H9 (cell line): ENCODE measurements around the gene EEF1A1. TPM values are rescaled to one million over a fixed set of nuclear protein-coding genes. Genes with fewer than 3 reads are reported as not detected.

ENCODE experiments used
- DNase-seq: peaks from one replicate; pipeline ENCODE4 v3.0.0-alpha.2; 2017
- H2AFZ ChIP-seq: one replicate; pipeline ENCODE4 v1.6.1; 2013; ENCODE audit warnings: mild to moderate bottlenecking, low read length, control low read depth, moderate library complexity
- H2AK5ac ChIP-seq: 2 replicates; pipeline ENCODE4 v1.6.1; 2013; ENCODE audit warnings: low read length, control low read depth, mixed read lengths; ENCODE audit not compliant: insufficient read length
- H2BK120ac ChIP-seq: one replicate; pipeline ENCODE4 v1.6.1; 2013; ENCODE audit warnings: low read depth, mild to moderate bottlenecking, low read length, control low read depth, inconsistent platforms; ENCODE audit not compliant: poor library complexity, severe bottlenecking
- H2BK12ac ChIP-seq: 2 replicates; pipeline ENCODE4 v1.6.1; 2013; ENCODE audit warnings: low read length, control low read depth, mixed read lengths, low read depth; ENCODE audit not compliant: insufficient read length
- H2BK15ac ChIP-seq: 2 replicates; pipeline ENCODE4 v1.6.1; 2013; ENCODE audit warnings: low read depth, low read length, control low read depth
- H2BK20ac ChIP-seq: one replicate; pipeline ENCODE4 v1.6.1; 2013; ENCODE audit warnings: low read depth, mild to moderate bottlenecking, low read length, control low read depth, inconsistent platforms; ENCODE audit not compliant: poor library complexity, severe bottlenecking
- H2BK5ac ChIP-seq: 2 replicates; pipeline ENCODE4 v1.6.1; 2013; ENCODE audit warnings: low read length, control low read depth, mixed read lengths; ENCODE audit not compliant: insufficient read length
- H3K14ac ChIP-seq: 2 replicates; pipeline ENCODE4 v1.6.1; 2013; ENCODE audit warnings: low read length, control low read depth; ENCODE audit not compliant: insufficient read depth
- H3K18ac ChIP-seq: 2 replicates; pipeline ENCODE4 v1.6.1; 2013; ENCODE audit warnings: low read depth, mild to moderate bottlenecking, mixed read lengths, low read length, control low read depth; ENCODE audit not compliant: insufficient read length
- H3K23ac ChIP-seq: 2 replicates; pipeline ENCODE4 v1.6.1; 2013; ENCODE audit warnings: low read length, control low read depth, mixed read lengths, low read depth; ENCODE audit not compliant: insufficient read length
- H3K23me2 ChIP-seq: 2 replicates; pipeline ENCODE4 v1.6.1; 2013; ENCODE audit warnings: low read depth, mild to moderate bottlenecking, mixed read lengths, low read length, control low read depth; ENCODE audit not compliant: insufficient read length, poor library complexity, severe bottlenecking
- H3K27ac ChIP-seq: 2 replicates; pipeline ENCODE4 v1.5.1; 2013; ENCODE audit warnings: low read length, control low read depth, mixed read lengths, low read depth; ENCODE audit not compliant: insufficient read length
- H3K27me3 ChIP-seq: 2 replicates; pipeline ENCODE4 v1.6.1; 2013; ENCODE audit warnings: low read length, control low read depth, inconsistent platforms; ENCODE audit not compliant: insufficient read depth
- H3K4ac ChIP-seq: 2 replicates; pipeline ENCODE4 v1.6.1; 2013; ENCODE audit warnings: low read depth, mild to moderate bottlenecking, control low read depth, inconsistent platforms, low read length, moderate library complexity
- H3K4me1 ChIP-seq: 2 replicates; pipeline ENCODE4 v1.6.1; 2013; ENCODE audit warnings: low read length, control low read depth, inconsistent platforms; ENCODE audit not compliant: insufficient read depth
- H3K4me2 ChIP-seq: 2 replicates; pipeline ENCODE4 v1.6.1; 2013; ENCODE audit warnings: low read length, control low read depth, mixed read lengths; ENCODE audit not compliant: insufficient read length, insufficient read depth
- H3K56ac ChIP-seq: 2 replicates; pipeline ENCODE4 v1.6.1; 2013; ENCODE audit warnings: low read depth, mild to moderate bottlenecking, mixed read lengths, low read length, control low read depth; ENCODE audit not compliant: insufficient read length
- H3K79me1 ChIP-seq: 2 replicates; pipeline ENCODE4 v1.6.1; 2013; ENCODE audit warnings: low read depth, mild to moderate bottlenecking, moderate library complexity, low read length, control low read depth, inconsistent platforms; ENCODE audit not compliant: insufficient read depth, poor library complexity, severe bottlenecking
- H3K79me2 ChIP-seq: 2 replicates; pipeline ENCODE4 v1.6.1; 2013; ENCODE audit warnings: low read length, control low read depth, inconsistent platforms; ENCODE audit not compliant: insufficient read depth
- H3K9ac ChIP-seq: 2 replicates; pipeline ENCODE4 v1.6.1; 2013; ENCODE audit warnings: low read length, control low read depth, mixed read lengths; ENCODE audit not compliant: insufficient read length; ENCODE audit errors: extremely low read depth
- H3K9me3 ChIP-seq: one replicate; pipeline ENCODE4 v1.6.1; 2013; ENCODE audit warnings: low read depth, low read length, inconsistent platforms; ENCODE audit not compliant: control insufficient read depth
- H3T11ph ChIP-seq: one replicate; pipeline ENCODE4 v1.6.1; 2013; ENCODE audit warnings: mild to moderate bottlenecking, low read length, control low read depth, inconsistent platforms
- H4K20me1 ChIP-seq: one replicate; pipeline ENCODE4 v1.6.1; 2013; ENCODE audit not compliant: control insufficient read depth, insufficient read length, insufficient read depth
- H4K5ac ChIP-seq: 2 replicates; pipeline ENCODE4 v1.6.1; 2013; ENCODE audit warnings: low read depth, mild to moderate bottlenecking, mixed read lengths, low read length, control low read depth; ENCODE audit not compliant: insufficient read length
- H4K8ac ChIP-seq: replicated peaks from 2 replicates; pipeline ENCODE4 v1.6.1; 2013; ENCODE audit warnings: low read length, control low read depth, mixed read lengths, low read depth; ENCODE audit not compliant: insufficient read length
- H4K91ac ChIP-seq: 2 replicates; pipeline ENCODE4 v1.6.1; 2013; ENCODE audit warnings: low read depth, mild to moderate bottlenecking, moderate library complexity, mixed read lengths, low read length, control low read depth; ENCODE audit not compliant: insufficient read length
- H3K27ac Mint-ChIP-seq, 3 experiments: 2 replicates in 2 of 3; 3 replicates in 1 of 3; pipeline ENCODE4 v1.8.0; 2020 to 2021; ENCODE audit warnings: mixed read lengths in 3 of 3, mild to moderate bottlenecking in 1 of 3, moderate library complexity in 1 of 3
- H3K27me3 Mint-ChIP-seq: 2 replicates; pipeline ENCODE4 v1.8.0; 2021; ENCODE audit warnings: low read depth, mild to moderate bottlenecking, moderate library complexity, mixed read lengths
- H3K36me3 Mint-ChIP-seq, 3 experiments: 2 replicates in 2 of 3; 3 replicates in 1 of 3; pipeline ENCODE4 v1.8.0; 2020 to 2021; ENCODE audit warnings: low read depth in 3 of 3, mixed read lengths in 3 of 3; ENCODE audit not compliant: insufficient read depth in 1 of 3
- H3K4me1 Mint-ChIP-seq, 2 experiments: 2 replicates each; pipeline ENCODE4 v1.8.0; 2020; ENCODE audit warnings: mixed read lengths in 2 of 2
- H3K4me3 Mint-ChIP-seq, 2 experiments: 2 replicates in 1 of 2; 3 replicates in 1 of 2; pipeline ENCODE4 v1.8.0; 2020 to 2021; ENCODE audit warnings: mild to moderate bottlenecking in 2 of 2, mixed read lengths in 2 of 2, moderate library complexity in 1 of 2
- H3K9me3 Mint-ChIP-seq, 2 experiments: 2 replicates in 1 of 2; 3 replicates in 1 of 2; pipeline ENCODE4 v1.8.0; 2020; ENCODE audit warnings: mild to moderate bottlenecking in 2 of 2, mixed read lengths in 2 of 2, moderate library complexity in 1 of 2
- WGBS: extraction: QIAGEN DNeasy Blood & Tissue Kit; methylation state at CpG from one replicate; pipeline ENCODE4 v1.1.7; 2013; ENCODE audit warnings: missing lambda C conversion rate, low lambda C conversion rate, mixed read lengths; ENCODE audit not compliant: insufficient read length; ENCODE audit errors: extremely low coverage; 5-methylcytosine and 5-hydroxymethylcytosine counted together
- total RNA-seq: library from RNA; stranded (reverse); gene quantifications from 2 replicates; pipeline ENCODE4 v1.2.1, GENCODE V29; 2021
- TF ChIP-seq, protein P1 (sequence below): fragments of 200-600 bp; sonication (generic); conservative IDR thresholded peaks from 3 replicates; pipeline ENCODE4 v1.8.0; 2021; ENCODE audit warnings: antibody characterized with exemption, mild to moderate bottlenecking

The EEF1A1 gene
- total RNA-seq, 1 experiment from 2014 or later: 13,057 TPM

DNA sequence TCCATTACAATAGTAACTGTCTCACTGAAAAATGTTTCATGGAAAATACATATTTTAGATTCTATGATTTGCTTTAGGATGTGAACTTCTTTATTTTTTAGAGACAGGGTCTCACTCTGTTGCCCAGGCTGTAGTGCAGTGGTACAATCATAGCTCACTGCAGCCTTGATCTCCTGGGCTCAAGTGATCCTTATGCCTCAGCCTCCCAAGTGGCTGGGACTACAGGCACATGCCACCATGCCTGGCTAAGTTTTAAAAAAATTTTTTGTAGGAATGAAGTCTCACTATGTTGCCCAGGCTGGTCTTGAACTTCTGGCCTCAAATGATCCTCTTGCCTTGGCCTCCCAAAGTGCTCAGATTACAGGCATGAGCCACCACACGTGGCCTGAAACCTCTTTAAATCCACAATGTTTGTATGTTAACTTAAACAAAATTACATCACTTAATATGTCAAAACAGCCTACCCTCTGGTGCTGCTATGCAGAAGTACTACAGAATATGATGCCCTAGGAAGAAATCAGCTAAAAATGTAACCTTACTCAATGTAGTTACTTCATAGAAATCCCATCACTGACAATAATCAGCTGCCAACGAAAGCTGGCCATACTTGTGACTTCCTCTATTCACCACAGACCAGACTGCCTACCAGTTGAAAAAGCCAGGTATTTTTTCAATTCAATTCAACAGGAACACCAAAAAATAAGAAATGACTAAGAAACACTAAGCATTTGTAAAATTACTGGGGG lies 17.6 kb downstream of the EEF1A1 start:
- Histone ChIP-seq H3K14ac (no peak overlapping the region), H3K79me2 (no peaks in the 10 kb centered on the region), H2BK5ac (no peak overlapping the region), H2BK15ac (no peak overlapping the region), H3K79me1 (no peaks in the 10 kb centered on the region), H2BK120ac (no peak overlapping the region), H3K23ac (no peak overlapping the region), H4K91ac (no peak overlapping the region), H2AFZ (no peak overlapping the region), H4K8ac (no peak overlapping the region), H4K20me1 (no peaks in the 10 kb centered on the region), H3K56ac (no peak overlapping the region), H3K27me3 (no peaks in the 10 kb centered on the region), H2BK20ac (no peak overlapping the region), H3K4ac (no peak overlapping the region), H3K27ac (no peak overlapping the region), H3K18ac (no peak overlapping the region), H2AK5ac (no peak overlapping the region), H3K9me3 (no peaks in the 10 kb centered on the region), H3K23me2 (no peaks in the 10 kb centered on the region), H3K4me1 (no peaks in the 10 kb centered on the region), H3T11ph (no peak overlapping the region), H3K9ac (no peak overlapping the region), H3K4me2 (no peak overlapping the region), H2BK12ac (no peak overlapping the region), H4K5ac (no peak overlapping the region)
- Mint-ChIP-seq H3K9me3 (no peaks in the 10 kb centered on the region), H3K4me1 (no peaks in the 10 kb centered on the region), H3K4me3 (no peak overlapping the region), H3K27me3 (no peaks in the 10 kb centered on the region), H3K36me3 (peaks cover 5 to 42% (median 19%) of the 10 kb centered on the region in 3 experiments; a peak in 5 of 7 replicates), H3K27ac (no peak overlapping the region)
- no peak for DNase-seq
- WGBS: no CpG with 5 or more reads among the region's 2 CpGs
- TF ChIP-seq, protein P1, sequence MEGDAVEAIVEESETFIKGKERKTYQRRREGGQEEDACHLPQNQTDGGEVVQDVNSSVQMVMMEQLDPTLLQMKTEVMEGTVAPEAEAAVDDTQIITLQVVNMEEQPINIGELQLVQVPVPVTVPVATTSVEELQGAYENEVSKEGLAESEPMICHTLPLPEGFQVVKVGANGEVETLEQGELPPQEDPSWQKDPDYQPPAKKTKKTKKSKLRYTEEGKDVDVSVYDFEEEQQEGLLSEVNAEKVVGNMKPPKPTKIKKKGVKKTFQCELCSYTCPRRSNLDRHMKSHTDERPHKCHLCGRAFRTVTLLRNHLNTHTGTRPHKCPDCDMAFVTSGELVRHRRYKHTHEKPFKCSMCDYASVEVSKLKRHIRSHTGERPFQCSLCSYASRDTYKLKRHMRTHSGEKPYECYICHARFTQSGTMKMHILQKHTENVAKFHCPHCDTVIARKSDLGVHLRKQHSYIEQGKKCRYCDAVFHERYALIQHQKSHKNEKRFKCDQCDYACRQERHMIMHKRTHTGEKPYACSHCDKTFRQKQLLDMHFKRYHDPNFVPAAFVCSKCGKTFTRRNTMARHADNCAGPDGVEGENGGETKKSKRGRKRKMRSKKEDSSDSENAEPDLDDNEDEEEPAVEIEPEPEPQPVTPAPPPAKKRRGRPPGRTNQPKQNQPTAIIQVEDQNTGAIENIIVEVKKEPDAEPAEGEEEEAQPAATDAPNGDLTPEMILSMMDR: no peak
